ENCODE results near the gene DGCR8. TPM values are rescaled to one million over a fixed set of nuclear protein-coding genes. Genes with fewer than 3 reads are reported as not detected.

The DGCR8 gene
- total RNA-seq, 2 experiments from 2014 or later, result 33.4 to 34.3 TPM

- intact Hi-C loops (cut with micrococcal nuclease), result no loop called here
- Mint-ChIP-seq H3K27me3 (no peaks in the 10 kb centered on the region), H3K4me3 (no peak overlapping the region), H3K4me1 (ENCODE audit: low read depth) (peaks cover 2% of the 10 kb centered on the region), H3K36me3 (no peaks in the 10 kb centered on the region), H3K27ac (no peak overlapping the region), H3K9me3 (no peaks in the 10 kb centered on the region)
- ChIA-PET CTCF (interaction anchor here (0.5 kb wide), 1 partner anchor 197 kb away, joined by 3 read pairs; no protein-coding TSS in a partner anchor), POLR2A (no interaction called here)
- DNase-seq, result no peak
Observed at GRCh38 chr22:20145206-20145831, 65.3 kb downstream of the DGCR8 start.

- Mint-ChIP-seq H3K36me3 (no peaks in the 10 kb centered on the region), H3K9me3 (no peaks in the 10 kb centered on the region), H3K27me3 (no peaks in the 10 kb centered on the region), H3K4me1 (ENCODE audit: low read depth) (peaks cover 2% of the 10 kb centered on the region), H3K4me3 (no peak overlapping the region), H3K27ac (no peak overlapping the region)
- intact Hi-C loops (cut with micrococcal nuclease), result no loop called here
- ChIA-PET CTCF (no interaction called here), POLR2A (no interaction called here)
- no peak for DNase-seq
Observed at GRCh38 chr22:20145832-20146223, 65.8 kb downstream of the DGCR8 start.

DNA sequence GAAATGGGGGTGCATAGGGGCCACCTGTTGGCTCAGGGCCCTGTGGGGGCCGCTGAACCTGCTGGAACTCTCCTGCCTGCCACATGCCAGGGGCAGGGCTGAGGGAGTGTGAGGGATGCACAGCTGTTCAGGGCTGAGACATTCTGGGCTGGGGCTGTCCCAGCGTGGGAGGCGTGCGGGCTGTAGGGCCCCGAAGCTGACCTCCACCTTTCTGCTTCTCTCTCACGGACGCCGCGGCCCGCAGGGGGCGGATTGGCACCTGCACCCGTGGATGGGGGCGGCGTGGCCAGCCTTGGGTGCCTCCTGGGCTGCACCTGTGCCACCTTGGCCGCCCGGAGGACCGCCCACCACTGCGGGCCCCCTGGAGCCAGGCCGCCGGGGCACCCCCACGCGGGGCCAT is 66.7 kb downstream of the DGCR8 start:
- Mint-ChIP-seq H3K36me3 (no peaks in the 10 kb centered on the region), H3K27ac (no peak overlapping the region), H3K27me3 (no peaks in the 10 kb centered on the region), H3K4me1 (ENCODE audit: low read depth) (peaks cover 2% of the 10 kb centered on the region), H3K9me3 (no peaks in the 10 kb centered on the region), H3K4me3 (no peak overlapping the region)
- CTCF ChIA-PET, result no interaction called here
- no peak for DNase-seq
- intact Hi-C loops (cut with micrococcal nuclease), result no loop called here
- POLR2A ChIA-PET, result no interaction called here

- H3K27ac Mint-ChIP-seq, result no peak overlapping the region
- no peaks in the 10 kb centered on the region for H3K36me3 Mint-ChIP-seq
- H3K4me3 Mint-ChIP-seq, result no peak overlapping the region
- no peaks in the 10 kb centered on the region for H3K9me3 Mint-ChIP-seq
- no peak for DNase-seq
- CTCF ChIA-PET, result no interaction called here
- intact Hi-C loops (cut with micrococcal nuclease), result no loop called here
- H3K27me3 Mint-ChIP-seq, result no peaks in the 10 kb centered on the region
- POLR2A ChIA-PET, result no interaction called here
- H3K4me1 Mint-ChIP-seq (ENCODE audit: low read depth), result peaks cover 2% of the 10 kb centered on the region
Observed at GRCh38 chr22:20147237-20147988, 67.4 kb downstream of the DGCR8 start.

- POLR2A ChIA-PET, result no interaction called here
- DNase-seq, result no peak
- H3K27me3 Mint-ChIP-seq, result no peaks in the 10 kb centered on the region
- H3K36me3 Mint-ChIP-seq, result no peaks in the 10 kb centered on the region
- H3K4me3 Mint-ChIP-seq, result no peak overlapping the region
- peaks cover 2% of the 10 kb centered on the region for H3K4me1 Mint-ChIP-seq (ENCODE audit: low read depth)
- no peak overlapping the region for H3K27ac Mint-ChIP-seq
- intact Hi-C loops (cut with micrococcal nuclease), result no loop called here
- H3K9me3 Mint-ChIP-seq, result no peaks in the 10 kb centered on the region
- CTCF ChIA-PET, result no interaction called here
Observed at GRCh38 chr22:20148414-20148813, 68.4 kb downstream of the DGCR8 start.

- CTCF ChIA-PET, result no interaction called here
- Mint-ChIP-seq H3K4me3 (no peak overlapping the region), H3K36me3 (no peaks in the 10 kb centered on the region), H3K9me3 (no peaks in the 10 kb centered on the region), H3K4me1 (ENCODE audit: low read depth) (peaks cover 2% of the 10 kb centered on the region), H3K27ac (no peak overlapping the region), H3K27me3 (no peaks in the 10 kb centered on the region)
- POLR2A ChIA-PET, result no interaction called here
- no peak for DNase-seq
- intact Hi-C loops (cut with micrococcal nuclease), result no loop called here
Observed at GRCh38 chr22:20149257-20150250, 69.5 kb downstream of the DGCR8 start.

GRCh38 chr22:20150381-20151275 is 70.6 kb downstream of the DGCR8 start, which contains the start of gene CCDC188:
TSS of gene CCDC188 (minus strand) at chr22:20151055. CDS start at chr22:20150986, 69 bp downstream.
- no peaks in the 10 kb centered on the region for H3K9me3 Mint-ChIP-seq
- ChIA-PET CTCF (no interaction called here), POLR2A (no interaction called here)
- H3K27me3 Mint-ChIP-seq, result no peaks in the 10 kb centered on the region
- H3K36me3 Mint-ChIP-seq, result no peaks in the 10 kb centered on the region
- intact Hi-C loops (cut with micrococcal nuclease), result no loop called here
- H3K4me1 Mint-ChIP-seq (ENCODE audit: low read depth), result peaks cover 2% of the 10 kb centered on the region
- no peak for DNase-seq
- H3K27ac Mint-ChIP-seq, result no peak within 1 kb of the TSS
- H3K4me3 Mint-ChIP-seq, result no peak within 1 kb of the TSS

DNA sequence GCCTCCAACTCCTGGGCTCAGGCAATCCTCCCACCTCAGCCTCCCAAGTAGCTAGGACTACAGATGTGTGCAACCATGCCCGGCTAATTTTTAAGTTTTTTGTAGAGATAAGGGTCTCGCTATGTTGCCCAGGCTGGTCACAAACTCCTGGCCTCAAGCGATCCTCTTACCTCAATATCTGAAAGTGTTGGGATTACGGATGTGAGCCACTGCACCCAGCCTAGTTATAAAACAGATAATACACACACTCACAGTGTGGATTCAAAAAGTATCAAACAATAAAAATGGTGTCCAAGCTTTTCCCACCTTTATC is 71.2 kb downstream of the DGCR8 start:
- no peak for DNase-seq
- CTCF ChIA-PET, result no interaction called here
- intact Hi-C loops (cut with micrococcal nuclease), result no loop called here
- Mint-ChIP-seq H3K9me3 (no peaks in the 10 kb centered on the region), H3K36me3 (no peaks in the 10 kb centered on the region), H3K4me3 (no peak overlapping the region), H3K4me1 (ENCODE audit: low read depth) (peaks cover 2% of the 10 kb centered on the region), H3K27ac (no peak overlapping the region), H3K27me3 (no peaks in the 10 kb centered on the region)
- POLR2A ChIA-PET, result no interaction called here

GRCh38 chr22:20152464-20152890 is 72.4 kb downstream of the DGCR8 start:
- H3K27me3 Mint-ChIP-seq, result peaks cover 3% of the 10 kb centered on the region
- no peak overlapping the region for H3K4me3 Mint-ChIP-seq
- ChIA-PET POLR2A (no interaction called here), CTCF (interaction anchor here (0.6 kb wide), 1 partner anchor 50 kb away, joined by 3 read pairs; no protein-coding TSS in a partner anchor)
- H3K9me3 Mint-ChIP-seq, result no peaks in the 10 kb centered on the region
- DNase-seq, result no peak
- no peaks in the 10 kb centered on the region for H3K36me3 Mint-ChIP-seq
- intact Hi-C loops (cut with micrococcal nuclease), result no loop called here
- no peaks in the 10 kb centered on the region for H3K4me1 Mint-ChIP-seq (ENCODE audit: low read depth)
- H3K27ac Mint-ChIP-seq, result no peak overlapping the region

DNA sequence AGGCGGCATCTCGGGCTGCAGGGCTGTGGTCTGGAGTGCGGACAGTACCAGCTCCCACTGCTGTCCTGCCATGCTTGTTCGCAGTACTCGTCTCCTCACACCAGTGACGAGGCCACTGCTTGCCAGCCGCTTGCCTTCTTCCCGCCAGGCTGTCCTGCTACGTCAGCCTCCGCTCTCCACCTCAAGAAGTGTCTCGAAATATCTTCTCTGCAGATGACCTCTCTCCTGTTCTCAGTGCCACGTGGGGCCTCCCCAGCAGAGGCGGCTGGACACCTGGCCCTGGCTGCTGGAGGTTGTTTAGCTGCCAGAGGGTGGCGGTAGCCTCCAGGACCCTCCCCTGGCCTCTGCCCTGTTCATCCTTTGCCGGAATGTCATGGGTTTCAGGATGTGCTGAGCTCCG is 73.9 kb downstream of the DGCR8 start:
- ChIA-PET CTCF (no interaction called here), POLR2A (no interaction called here)
- H3K4me3 Mint-ChIP-seq, result no peak overlapping the region
- DNase-seq, result no peak
- H3K27me3 Mint-ChIP-seq, result peaks cover 3% of the 10 kb centered on the region
- no peak overlapping the region for H3K27ac Mint-ChIP-seq
- no peaks in the 10 kb centered on the region for H3K4me1 Mint-ChIP-seq (ENCODE audit: low read depth)
- H3K36me3 Mint-ChIP-seq, result no peaks in the 10 kb centered on the region
- no peaks in the 10 kb centered on the region for H3K9me3 Mint-ChIP-seq
- intact Hi-C loops (cut with micrococcal nuclease), result no loop called here

DNA sequence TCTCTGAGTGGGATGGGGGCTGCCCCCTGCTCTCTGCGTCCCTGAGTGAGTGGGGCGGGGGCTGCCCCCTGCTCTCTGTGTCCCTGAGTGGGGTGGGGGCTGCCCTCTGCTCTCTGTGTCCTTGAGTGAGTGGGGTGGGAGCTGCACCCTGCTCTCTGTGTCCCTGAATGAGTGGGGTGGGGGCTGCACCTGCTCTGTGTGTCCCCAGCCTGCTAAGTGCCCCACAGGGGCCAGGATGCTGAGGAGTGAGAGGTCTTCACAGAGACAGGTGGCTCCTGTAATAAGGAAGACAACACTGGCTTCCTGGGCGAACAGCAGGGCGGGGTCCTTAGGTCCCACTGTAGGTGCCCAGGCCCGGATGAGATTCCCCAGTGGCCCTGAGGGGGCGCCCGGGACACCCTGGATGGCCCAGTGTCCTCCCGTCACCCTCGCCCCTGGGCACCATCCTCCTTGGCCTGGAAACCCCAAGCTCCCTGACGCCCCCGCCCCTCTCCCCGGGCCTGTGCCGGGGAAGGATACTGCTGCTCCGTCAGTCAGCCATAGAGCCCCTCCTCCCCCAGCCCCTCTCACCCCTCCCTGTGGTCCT is 74.7 kb downstream of the DGCR8 start:
- POLR2A ChIA-PET, result no interaction called here

More for the DNA sequence above, 74.7 kb downstream of the DGCR8 start:
- H3K36me3 Mint-ChIP-seq, result no peaks in the 10 kb centered on the region
- no peaks in the 10 kb centered on the region for H3K4me1 Mint-ChIP-seq (ENCODE audit: low read depth)
- no peak overlapping the region for H3K4me3 Mint-ChIP-seq
- CTCF ChIA-PET, result interaction anchor here (0.6 to 0.9 kb wide), 2 partner anchors 114 to 120 kb away, joined by 3 read pairs; no protein-coding TSS in a partner anchor
- H3K9me3 Mint-ChIP-seq, result no peaks in the 10 kb centered on the region
- no peak for DNase-seq
- no peak overlapping the region for H3K27ac Mint-ChIP-seq
- intact Hi-C loops (cut with micrococcal nuclease), result no loop called here
- peaks cover 3% of the 10 kb centered on the region for H3K27me3 Mint-ChIP-seq

All from activated CD4-positive, alpha-beta memory T cell treated with anti-CD3 and anti-CD28 coated beads for 36 hours (primary cell).